ENCODE measurements around the gene TARBP1.

DNA sequence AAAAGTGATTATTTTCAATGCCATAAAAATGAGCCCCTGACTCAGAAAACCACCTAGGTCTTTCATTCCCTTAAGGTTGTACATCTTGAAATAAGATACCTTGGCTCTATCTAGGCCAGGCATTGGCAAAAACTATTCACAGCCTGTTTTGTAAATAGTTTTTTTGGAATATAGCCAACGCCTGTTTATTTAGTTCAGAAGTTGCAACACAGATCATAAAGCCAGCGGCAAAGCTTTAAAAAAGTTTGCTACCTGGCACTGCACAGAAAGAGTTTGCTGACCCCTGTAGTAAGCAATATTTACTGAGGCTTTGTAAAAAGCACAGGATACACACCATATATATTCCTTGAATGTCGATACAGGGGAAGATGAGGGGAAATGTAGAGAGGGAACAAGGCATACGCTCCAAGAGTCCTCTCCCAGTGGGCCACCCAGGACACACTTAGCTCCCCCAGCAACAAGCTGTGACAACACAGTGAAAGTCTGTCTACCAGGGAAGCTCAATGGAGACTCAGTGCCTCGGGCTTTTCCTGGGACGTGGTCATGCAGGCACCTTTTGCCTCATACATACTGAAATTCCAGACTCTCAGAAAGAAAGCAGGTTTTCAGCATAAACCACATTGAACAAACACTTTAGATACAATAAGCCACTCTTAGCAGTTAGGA lies 20.5 kb downstream of the TARBP1 start:
- TF ChIP-seq POLR2A (IDR thresholded peaks at IDR 0.05): no peak
- TF ChIP-seq, protein P1, sequence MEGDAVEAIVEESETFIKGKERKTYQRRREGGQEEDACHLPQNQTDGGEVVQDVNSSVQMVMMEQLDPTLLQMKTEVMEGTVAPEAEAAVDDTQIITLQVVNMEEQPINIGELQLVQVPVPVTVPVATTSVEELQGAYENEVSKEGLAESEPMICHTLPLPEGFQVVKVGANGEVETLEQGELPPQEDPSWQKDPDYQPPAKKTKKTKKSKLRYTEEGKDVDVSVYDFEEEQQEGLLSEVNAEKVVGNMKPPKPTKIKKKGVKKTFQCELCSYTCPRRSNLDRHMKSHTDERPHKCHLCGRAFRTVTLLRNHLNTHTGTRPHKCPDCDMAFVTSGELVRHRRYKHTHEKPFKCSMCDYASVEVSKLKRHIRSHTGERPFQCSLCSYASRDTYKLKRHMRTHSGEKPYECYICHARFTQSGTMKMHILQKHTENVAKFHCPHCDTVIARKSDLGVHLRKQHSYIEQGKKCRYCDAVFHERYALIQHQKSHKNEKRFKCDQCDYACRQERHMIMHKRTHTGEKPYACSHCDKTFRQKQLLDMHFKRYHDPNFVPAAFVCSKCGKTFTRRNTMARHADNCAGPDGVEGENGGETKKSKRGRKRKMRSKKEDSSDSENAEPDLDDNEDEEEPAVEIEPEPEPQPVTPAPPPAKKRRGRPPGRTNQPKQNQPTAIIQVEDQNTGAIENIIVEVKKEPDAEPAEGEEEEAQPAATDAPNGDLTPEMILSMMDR (IDR thresholded peaks at IDR 0.05 in 4 of 5, conservative IDR thresholded peaks at IDR 0.05 in 1 of 5): no peak

All from gastrocnemius medialis (tissue), 4 donors.